HL-60/S4 treated with phorbol 12-myristate 13-acetate at 8.2 ng/mL for 4 days and 3 days (cell line): ENCODE data around the gene NUDT8.
"Not testable (repeated sequence)": the region's sequence is repeated elsewhere in the genome, so short reads cannot be mapped to it uniquely, and the experiment has no call there.

Experiments
- in situ Hi-C: fragments of 300-500 bp; cut with MboI; formaldehyde crosslinking; loops from 2 replicates; pipeline ENCODE4 v1.15.0; 2022; ENCODE audit warnings: low sequenced_read_pairs

The NUDT8 gene

GRCh38 chr11:67613960-67614715 lies 15.6 kb downstream of the NUDT8 start:
- in situ Hi-C loops, result no loop called here

- in situ Hi-C loops, result no loop called here
These were observed 16.3 kb downstream of the NUDT8 start for GRCh38 chr11:67613313-67613959.

GRCh38 chr11:67612751-67613150 lies 17.0 kb downstream of the NUDT8 start:
- in situ Hi-C loops, result no loop called here

- in situ Hi-C loops, result no loop called here
These were observed 17.8 kb downstream of the NUDT8 start for GRCh38 chr11:67611704-67612587.

- in situ Hi-C loops, result no loop called here
These were observed 18.6 kb downstream of the NUDT8 start for GRCh38 chr11:67611165-67611564.

GRCh38 chr11:67610302-67610868 lies 19.4 kb downstream of the NUDT8 start:
- in situ Hi-C loops, result no loop called here

- in situ Hi-C loops, result no loop called here
These were observed 20.4 kb downstream of the NUDT8 start for GRCh38 chr11:67609316-67609715.

GRCh38 chr11:67608486-67608885 lies 21.3 kb downstream of the NUDT8 start:
- in situ Hi-C loops, result no loop called here

- in situ Hi-C loops, result no loop called here
These were observed 22.2 kb downstream of the NUDT8 start for GRCh38 chr11:67607507-67607906.

GRCh38 chr11:67606492-67607295 lies 23.0 kb downstream of the NUDT8 start, which contains the start of gene NDUFV1:
TSS of gene NDUFV1 (plus strand) at chr11:67606936. CDS start at chr11:67607005, 69 bp downstream.
- in situ Hi-C loops, result no loop called here

- in situ Hi-C loops, result no loop called here
These were observed 23.6 kb downstream of the NUDT8 start for GRCh38 chr11:67606093-67606491.

GRCh38 chr11:67605231-67606011 lies 24.3 kb downstream of the NUDT8 start:
- in situ Hi-C loops, result no loop called here

GRCh38 chr11:67604815-67605214 lies 24.9 kb downstream of the NUDT8 start:
- in situ Hi-C loops, result no loop called here

GRCh38 chr11:67604119-67604518 lies 25.6 kb downstream of the NUDT8 start:
- in situ Hi-C loops, result not testable (repeated sequence)

- in situ Hi-C loops, result no loop called here
These were observed 28.6 kb downstream of the NUDT8 start for GRCh38 chr11:67601098-67601497.

GRCh38 chr11:67600324-67601029 lies 29.3 kb downstream of the NUDT8 start:
- in situ Hi-C loops, result no loop called here

- in situ Hi-C loops, result no loop called here
These were observed 30.6 kb downstream of the NUDT8 start for GRCh38 chr11:67599149-67599548.

- in situ Hi-C loops, result not testable (repeated sequence)
These were observed 31.8 kb downstream of the NUDT8 start for GRCh38 chr11:67597963-67598362.

GRCh38 chr11:67597458-67597857 lies 32.3 kb downstream of the NUDT8 start:
- in situ Hi-C loops, result not testable (repeated sequence)
